HG03521 (cell line): ENCODE results near the gene GPX1.
"Not testable (repeated sequence)": the region's sequence is repeated elsewhere in the genome, so short reads cannot be mapped to it uniquely, and the experiment has no call there.

Experiments used
- ATAC-seq: cut with Tn5 transposase; IDR thresholded peaks from one replicate; pipeline ENCODE4 v1.9.1; 2021; ENCODE audit warnings: mild to moderate bottlenecking, moderate library complexity; ENCODE audit not compliant: unreplicated experiment

The GPX1 gene

DNA sequence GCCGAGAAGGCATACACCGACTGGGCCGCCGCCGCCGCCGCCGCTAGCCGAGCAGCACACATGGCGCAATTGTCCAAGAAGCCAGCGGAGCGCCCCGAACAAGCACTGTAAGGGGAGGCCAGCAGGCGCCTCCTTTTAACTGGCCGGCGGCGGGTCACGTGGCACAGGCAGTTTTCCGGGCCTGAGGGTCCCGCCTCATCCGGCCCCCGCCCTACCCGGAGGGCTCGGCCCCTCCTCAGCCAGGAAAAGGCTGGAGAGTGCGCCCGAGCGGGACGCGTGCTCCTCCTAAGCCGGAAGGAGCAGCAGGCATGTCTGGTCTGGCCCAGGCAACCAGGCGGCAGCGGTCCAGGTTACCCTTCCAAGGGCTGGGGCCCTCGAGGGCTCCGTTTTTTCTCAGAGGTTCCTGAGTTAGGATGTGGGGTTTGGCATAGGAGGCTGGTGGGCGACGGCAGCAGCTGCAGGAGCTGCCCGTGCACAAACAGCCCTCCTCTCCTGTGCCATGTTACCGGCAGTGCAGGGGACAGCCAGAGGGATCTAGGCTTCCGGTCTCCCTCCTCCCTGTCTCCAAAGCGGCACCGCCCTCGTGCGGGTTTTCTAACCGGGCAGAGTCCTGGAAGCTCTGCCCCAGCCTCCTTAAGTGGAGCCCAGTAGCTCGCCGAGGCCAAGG lies at the start of gene GPX1:
Gene GPX1 (minus strand): TSS at position 137 of the 667 bp plus-strand sequence. CDS start 75 bp downstream, at position 62.
- peak; percentile 78 for ATAC-seq

- ATAC-seq, result no peak
Observed at GRCh38 chr3:49406571-49407565, 48.7 kb upstream of the GPX1 start.

DNA sequence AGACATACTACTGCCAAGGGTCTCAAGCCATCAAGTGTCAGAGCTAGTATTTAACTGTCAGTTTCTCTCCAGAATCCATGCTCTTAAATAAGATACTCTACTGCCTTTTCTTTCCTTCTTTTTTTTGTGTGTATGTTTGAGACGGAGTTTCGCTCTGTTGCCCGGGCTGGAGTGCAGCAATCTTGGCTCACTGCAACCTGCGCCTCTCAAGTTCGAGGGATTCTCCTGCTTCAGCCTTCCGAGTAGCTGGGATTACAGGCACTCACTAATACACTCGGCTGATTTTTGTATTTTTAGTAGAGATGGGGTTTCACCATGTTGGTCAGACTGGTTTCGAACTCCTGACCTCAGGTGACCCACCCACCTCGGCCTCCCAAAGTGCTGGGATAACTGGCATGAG lies 47.4 kb upstream of the GPX1 start:
- not testable (repeated sequence) for ATAC-seq

- ATAC-seq, result no peak
Observed at GRCh38 chr3:49403891-49404290, 45.7 kb upstream of the GPX1 start.

DNA sequence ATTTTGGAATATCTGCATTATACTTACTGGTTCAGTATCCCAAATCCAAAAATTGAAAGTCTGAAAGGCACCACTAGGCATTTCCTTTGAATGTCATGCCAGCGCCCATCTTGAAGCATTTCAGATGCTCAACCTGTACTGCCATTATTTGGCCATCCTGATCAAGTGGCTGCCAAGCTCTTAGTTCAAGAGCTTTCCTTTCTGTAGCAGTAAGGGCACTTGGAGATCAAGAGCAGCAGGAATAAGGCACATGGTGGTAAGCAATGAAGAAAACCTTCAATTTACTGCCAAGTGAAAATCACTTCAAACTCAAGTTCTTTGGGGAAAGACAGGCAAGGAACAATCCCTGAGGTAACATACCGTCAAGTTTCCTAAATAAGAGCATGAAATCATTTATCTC lies 43.6 kb upstream of the GPX1 start:
- no peak for ATAC-seq

DNA sequence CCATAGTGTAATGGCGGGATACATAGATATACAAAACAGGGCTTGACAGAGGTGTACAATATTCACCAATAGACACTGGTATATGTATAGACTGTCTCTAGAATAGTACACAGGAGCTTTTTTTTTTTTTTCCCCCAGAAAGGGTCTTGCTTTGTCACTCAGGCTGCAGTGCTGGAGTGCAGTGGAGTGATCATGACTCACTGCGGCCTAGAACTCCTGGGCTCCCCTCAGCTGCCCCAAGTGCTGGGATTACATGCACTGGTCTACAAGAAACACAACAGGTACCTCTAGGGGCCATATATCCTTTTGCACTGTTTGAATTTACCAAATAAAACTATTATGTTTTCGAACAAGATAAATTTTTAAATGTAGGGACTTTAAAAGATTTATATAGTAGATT lies 41.3 kb upstream of the GPX1 start:
- ATAC-seq, result no peak

DNA sequence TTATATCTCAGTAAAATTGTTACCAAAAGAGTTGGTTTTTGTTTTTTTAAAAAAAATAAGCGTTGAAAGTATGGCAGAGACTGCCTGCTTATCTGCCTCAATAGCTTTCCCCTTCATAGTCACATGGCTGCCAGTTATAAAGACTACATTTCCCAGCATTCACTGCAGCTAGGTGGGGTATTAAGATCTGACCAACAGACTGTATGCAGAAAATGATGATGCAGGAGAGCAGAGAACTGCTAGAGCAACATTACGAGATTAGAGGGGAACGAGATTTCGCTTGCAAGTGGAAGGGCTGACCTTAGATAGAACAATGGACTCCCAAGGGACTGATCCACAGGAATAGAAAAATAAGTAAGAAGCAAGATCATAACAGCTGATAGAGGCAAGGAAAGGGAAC lies 39.3 kb upstream of the GPX1 start:
- ATAC-seq, result no peak

DNA sequence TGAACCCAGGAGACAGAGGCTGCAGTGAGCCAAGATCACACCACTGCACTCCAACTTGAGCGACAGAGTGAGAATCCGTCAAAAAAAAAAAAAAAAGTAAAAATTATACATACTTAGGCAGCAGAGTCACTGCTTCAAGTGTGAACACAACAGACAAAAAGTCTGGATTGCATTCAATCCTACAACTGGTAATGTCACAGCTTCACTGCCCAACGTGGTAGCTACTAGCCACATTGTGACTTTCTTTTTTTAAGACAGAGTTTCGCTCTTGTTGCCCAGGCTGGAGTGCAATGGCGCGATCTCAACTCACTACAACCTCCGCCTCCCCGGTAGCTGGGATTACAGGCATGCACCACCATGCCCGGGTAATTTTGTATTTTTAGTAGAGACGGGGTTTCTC lies 33.2 kb upstream of the GPX1 start:
- not testable (repeated sequence) for ATAC-seq

DNA sequence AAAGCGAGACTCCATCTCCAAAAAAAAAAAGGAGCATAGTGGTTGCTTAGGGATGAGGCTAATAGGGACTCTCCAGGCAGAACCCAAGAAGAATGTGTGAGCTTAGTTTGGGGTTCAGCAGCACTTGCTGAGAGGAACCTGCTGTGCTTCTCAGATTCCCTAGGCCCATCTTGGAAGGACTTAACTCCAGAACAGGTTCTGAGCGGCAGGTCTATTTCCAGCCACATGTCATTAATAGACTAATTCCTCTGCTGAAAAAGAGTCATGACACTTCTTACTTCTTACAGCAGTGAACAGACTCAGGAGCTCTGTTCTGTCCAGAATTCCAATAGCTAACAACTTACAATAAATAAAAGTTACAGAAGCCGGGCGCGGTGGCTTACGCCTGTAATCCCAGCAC lies 31.1 kb upstream of the GPX1 start:
- no peak for ATAC-seq

GRCh38 chr3:49388289-49388820 lies 30.2 kb upstream of the GPX1 start:
- ATAC-seq, result no peak

GRCh38 chr3:49387721-49388120 lies 29.6 kb upstream of the GPX1 start:
- no peak for ATAC-seq

GRCh38 chr3:49386056-49386756 lies 28.1 kb upstream of the GPX1 start:
- ATAC-seq, result no peak

- ATAC-seq, result no peak
Observed at GRCh38 chr3:49385617-49386016, 27.5 kb upstream of the GPX1 start.

DNA sequence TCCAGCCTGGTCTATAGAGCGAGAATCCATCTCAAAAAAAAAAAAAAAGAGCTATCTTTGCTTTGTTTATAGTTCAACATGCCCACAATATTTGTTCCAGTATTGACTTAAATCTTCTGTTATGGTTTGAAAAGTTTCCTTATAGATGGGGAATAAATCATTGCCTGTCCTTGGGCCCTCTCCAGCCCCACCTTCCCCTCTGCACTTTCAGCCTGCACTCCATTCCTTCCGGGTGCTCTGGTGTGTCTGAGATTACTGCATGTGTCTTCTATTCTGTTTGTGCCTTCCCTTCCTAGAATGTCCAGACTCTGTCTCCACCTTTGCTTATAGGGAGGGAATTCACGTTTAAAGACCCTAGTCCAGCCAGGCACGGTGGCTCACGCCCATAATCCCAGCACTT lies 25.2 kb upstream of the GPX1 start:
- ATAC-seq, result no peak

- no peak for ATAC-seq
Observed at GRCh38 chr3:49378249-49378895, 20.2 kb upstream of the GPX1 start.

DNA sequence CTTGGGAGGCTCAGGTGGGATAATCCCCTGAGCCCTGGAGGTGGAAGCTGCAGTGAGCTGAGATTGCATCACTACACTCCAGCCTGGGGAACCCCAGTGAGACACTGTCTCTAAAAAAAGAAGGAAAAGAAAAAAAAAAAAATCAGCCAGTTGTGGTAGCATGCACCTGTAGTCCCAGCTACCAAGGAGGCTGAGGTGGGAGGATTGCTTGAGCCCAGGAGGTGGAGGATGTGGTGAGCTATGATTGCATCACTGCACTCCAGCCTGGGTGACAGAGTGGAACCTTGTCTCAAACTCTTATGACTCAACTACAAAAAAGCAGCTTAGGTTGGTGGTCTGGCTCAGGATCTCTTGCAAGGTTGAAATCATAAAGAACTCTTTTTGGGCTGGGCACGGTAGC lies 19.3 kb upstream of the GPX1 start:
- no peak for ATAC-seq

DNA sequence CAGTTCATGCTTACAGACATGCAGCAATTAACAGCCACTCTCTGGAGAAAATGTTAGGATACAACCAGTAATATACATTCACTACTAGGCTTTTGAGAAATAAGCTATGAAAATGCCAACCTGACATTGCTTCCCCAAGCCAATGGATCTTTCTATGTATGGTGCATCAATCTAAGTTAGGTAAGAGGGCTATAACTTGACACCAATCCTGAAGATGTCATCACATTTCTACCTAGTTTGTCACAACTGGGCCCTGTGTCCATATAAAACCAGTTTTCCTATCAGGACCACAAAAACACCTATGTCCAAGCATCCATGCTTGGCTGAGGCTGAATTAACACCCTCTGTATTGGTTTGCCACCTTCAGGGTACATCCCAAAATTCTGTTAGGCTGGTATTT lies 13.8 kb upstream of the GPX1 start:
- ATAC-seq, result no peak

GRCh38 chr3:49370585-49371290 lies 12.6 kb upstream of the GPX1 start:
- ATAC-seq, result no peak

DNA sequence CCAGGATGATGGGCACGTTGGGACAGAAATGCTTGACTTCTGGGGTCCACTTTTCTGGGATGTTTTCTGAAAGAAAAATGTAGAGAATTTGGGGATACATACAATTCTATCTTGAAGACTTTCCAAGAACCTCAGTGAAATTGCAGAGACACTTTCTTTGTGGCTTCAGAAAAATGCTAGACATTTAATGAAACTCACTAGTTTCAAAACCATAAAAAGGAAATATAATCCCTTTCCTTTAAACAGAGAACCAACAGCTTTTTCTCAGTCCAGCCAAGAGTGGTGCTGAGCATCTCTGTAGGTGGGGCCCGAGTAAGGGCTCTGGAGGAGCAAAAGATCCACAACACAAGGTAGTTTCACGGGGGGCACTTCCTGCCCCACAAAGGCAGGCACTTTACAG lies 4.4 kb upstream of the GPX1 start:
- no peak for ATAC-seq

GRCh38 chr3:49359623-49360022 lies 1.5 kb upstream of the GPX1 start:
- no peak for ATAC-seq
